Calu3 (cell line): ENCODE data around the gene MYO1E. TPM values are rescaled to one million over a fixed set of nuclear protein-coding genes. Genes with fewer than 3 reads are reported as not detected.

ENCODE experiments used
- BruUV-seq: library from RNA; stranded (reverse); fragments of 400-500 nt; replicated peaks from 2 replicates; lab custom pipeline; 2021; lab: Mats Ljungman, UMichigan
- CTCF ChIA-PET: fragments of 300-600 bp; sonication (Branson Sonifier 250); formaldehyde crosslinking; loops from one replicate; lab custom pipeline; 2022; ENCODE audit warnings: antibody characterized with exemption; lab: Charles Lee
- DNase-seq: peaks from one replicate; pipeline ENCODE4 v3.0.0; 2022
- H3K27ac Mint-ChIP-seq: one replicate; pipeline ENCODE4 v1.8.0; 2022; ENCODE audit warnings: mixed read lengths; ENCODE audit not compliant: unreplicated experiment
- H3K27me3 Mint-ChIP-seq: one replicate; pipeline ENCODE4 v1.8.0; 2022; ENCODE audit warnings: mixed read lengths; ENCODE audit not compliant: unreplicated experiment
- H3K36me3 Mint-ChIP-seq: one replicate; pipeline ENCODE4 v1.8.0; 2022; ENCODE audit warnings: mild to moderate bottlenecking, moderate library complexity, mixed read lengths; ENCODE audit not compliant: insufficient read depth, unreplicated experiment
- H3K4me1 Mint-ChIP-seq: one replicate; pipeline ENCODE4 v1.8.0; 2022; ENCODE audit warnings: mild to moderate bottlenecking, low read depth, mixed read lengths; ENCODE audit not compliant: unreplicated experiment
- H3K4me3 Mint-ChIP-seq: one replicate; pipeline ENCODE4 v1.8.0; 2022; ENCODE audit warnings: mild to moderate bottlenecking, low read depth, moderate library complexity, mixed read lengths; ENCODE audit not compliant: unreplicated experiment
- H3K9me3 Mint-ChIP-seq: one replicate; pipeline ENCODE4 v1.8.0; 2022; ENCODE audit warnings: low read depth, mixed read lengths; ENCODE audit not compliant: unreplicated experiment
- CTCF ChIP-seq: fragments of 200-600 bp; IDR thresholded peaks from one replicate; pipeline ENCODE4 v1.8.0; 2022; ENCODE audit warnings: antibody characterized with exemption; ENCODE audit not compliant: unreplicated experiment
- intact Hi-C: fragments of 100-400 bp; cut with micrococcal nuclease; formaldehyde crosslinking; loops from one replicate; pipeline ENCODE4 v1.10.0; 2022; ENCODE audit not compliant: unreplicated experiment
- total RNA-seq: library from RNA; stranded (reverse); gene quantifications from 2 replicates; pipeline ENCODE4 v1.2.3, GENCODE V29; 2022

The MYO1E gene
- total RNA-seq, 1 experiment from 2014 or later = 617 TPM

GRCh38 chr15:59312205-59312604, 60.5 kb downstream of the MYO1E start:
- Mint-ChIP-seq H3K4me1 (peaks cover 79% of the 10 kb centered on the region), H3K36me3 (peaks cover 40% of the 10 kb centered on the region), H3K4me3 (no peak overlapping the region), H3K9me3 (no peaks in the 10 kb centered on the region), H3K27ac (no peak overlapping the region), H3K27me3 (no peaks in the 10 kb centered on the region)
- intact Hi-C loops = no loop called here
- TF ChIP-seq CTCF = no peak
- no TSS peak for BruUV-seq
- no peak for DNase-seq
- CTCF ChIA-PET = no interaction called here

DNA sequence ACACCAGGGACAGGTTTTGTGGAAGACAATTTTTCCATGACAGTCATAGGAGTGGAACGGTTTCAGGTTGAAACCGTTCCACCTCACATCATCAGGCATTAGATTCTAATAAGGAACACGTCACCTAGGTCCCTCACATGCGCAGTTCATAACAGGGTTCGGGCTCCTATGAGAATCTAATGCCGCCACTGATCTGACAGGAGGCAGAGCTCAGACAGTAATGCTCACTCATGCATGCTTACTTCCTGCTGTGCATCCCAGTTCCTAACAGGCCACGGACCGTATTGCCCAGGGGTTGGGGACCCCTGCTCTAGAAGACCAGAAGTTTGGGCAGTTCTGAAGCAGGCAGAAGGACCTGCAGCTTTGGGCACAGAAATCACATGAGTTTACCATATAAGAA, 61.5 kb downstream of the MYO1E start:
- H3K4me1 Mint-ChIP-seq = peaks cover 79% of the 10 kb centered on the region
- intact Hi-C loops = no loop called here
- no peak overlapping the region for H3K4me3 Mint-ChIP-seq
- H3K27ac Mint-ChIP-seq = no peak overlapping the region
- TF ChIP-seq CTCF = no peak
- no peaks in the 10 kb centered on the region for H3K27me3 Mint-ChIP-seq
- H3K36me3 Mint-ChIP-seq = peaks cover 45% of the 10 kb centered on the region
- CTCF ChIA-PET = no interaction called here
- no peaks in the 10 kb centered on the region for H3K9me3 Mint-ChIP-seq
- DNase-seq = no peak
- no TSS peak for BruUV-seq

GRCh38 chr15:59309405-59309804, 63.3 kb downstream of the MYO1E start:
- no peak overlapping the region for H3K4me3 Mint-ChIP-seq
- peaks cover 79% of the 10 kb centered on the region for H3K4me1 Mint-ChIP-seq
- no peaks in the 10 kb centered on the region for H3K27me3 Mint-ChIP-seq
- intact Hi-C loops = loop anchor here (5.0 kb wide), 1 partner anchor 42 kb away; no protein-coding TSS in a partner anchor
- DNase-seq = no peak
- no peaks in the 10 kb centered on the region for H3K9me3 Mint-ChIP-seq
- no peak for TF ChIP-seq CTCF
- no TSS peak for BruUV-seq
- no peak overlapping the region for H3K27ac Mint-ChIP-seq
- H3K36me3 Mint-ChIP-seq = peaks cover 54% of the 10 kb centered on the region
- CTCF ChIA-PET = interaction anchor here (0.9 to 1.8 kb wide), 2 partner anchors 11 to 20 kb away, joined by 5 to 8 read pairs; no protein-coding TSS in a partner anchor

DNA sequence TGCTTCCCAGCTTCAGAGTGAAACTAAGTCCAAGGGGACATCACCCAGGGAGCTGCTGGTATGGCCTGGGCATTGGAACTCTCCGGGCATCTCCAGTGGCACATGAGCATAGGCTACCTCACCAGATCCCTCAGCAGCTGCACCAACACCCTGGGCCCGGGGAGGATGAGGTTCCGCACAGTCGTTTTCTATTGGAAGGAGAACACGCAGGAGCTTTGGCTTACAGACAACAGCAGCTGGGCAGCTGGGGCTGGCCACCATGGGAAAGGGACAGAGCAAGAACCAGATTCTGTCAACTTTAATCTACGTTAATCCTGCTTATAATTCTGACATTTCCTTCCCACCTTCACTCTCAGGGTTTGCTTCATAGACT, 65.5 kb downstream of the MYO1E start:
- Mint-ChIP-seq H3K4me1 (peaks cover 83% of the 10 kb centered on the region), H3K36me3 (peaks cover 55% of the 10 kb centered on the region), H3K27me3 (no peaks in the 10 kb centered on the region), H3K9me3 (no peaks in the 10 kb centered on the region), H3K27ac (peak overlapping the region; percentile 92), H3K4me3 (peak overlapping the region; percentile 15)
- DNase-seq = no peak
- CTCF ChIA-PET = interaction anchor here (0.6 kb wide), 1 partner anchor 41 kb away, joined by 5 read pairs; no protein-coding TSS in a partner anchor
- TF ChIP-seq CTCF = no peak
- BruUV-seq = no TSS peak
- intact Hi-C loops = loop anchor here (5.0 kb wide), 1 partner anchor 40 kb away; no protein-coding TSS in a partner anchor
